GM10248 (cell line): ENCODE measurements around the gene FOXD1.

Source experiments
- CTCF ChIA-PET: fragments of 300-600 bp; sonication (Branson Sonifier 250); formaldehyde crosslinking; extraction: SDS; loops from one replicate; lab custom pipeline; 2021; ENCODE audit warnings: antibody characterized with exemption; lab: Yijun Ruan, JAX
- POLR2A ChIA-PET: fragments of 350-650 bp; sonication (Branson Sonifier 250); formaldehyde crosslinking; extraction: SDS; loops from one replicate; lab custom pipeline; 2020; ENCODE audit warnings: antibody characterized with exemption; lab: Yijun Ruan, JAX
- DNase-seq: peaks from one replicate; pipeline ENCODE4 v3.0.0; 2012; ENCODE audit errors: extremely low spot score
- TF ChIP-seq, protein P1 (sequence below): IDR thresholded peaks from 2 replicates; pipeline ENCODE4 v1.5.1; 2012; ENCODE audit warnings: mild to moderate bottlenecking, low read depth; ENCODE audit errors: extremely low read depth, missing control alignments, control extremely low read depth

Gene FOXD1

GRCh38 chr5:73419465-73420390 lies 28.8 kb downstream of the FOXD1 start:
- CTCF ChIA-PET, result interaction anchor here (0.8 to 2.5 kb wide), 3 partner anchors 11 to 35 kb away, joined by 3 to 6 read pairs (median 3); no protein-coding TSS in a partner anchor
- POLR2A ChIA-PET, result no interaction called here
- TF ChIP-seq, protein P1, sequence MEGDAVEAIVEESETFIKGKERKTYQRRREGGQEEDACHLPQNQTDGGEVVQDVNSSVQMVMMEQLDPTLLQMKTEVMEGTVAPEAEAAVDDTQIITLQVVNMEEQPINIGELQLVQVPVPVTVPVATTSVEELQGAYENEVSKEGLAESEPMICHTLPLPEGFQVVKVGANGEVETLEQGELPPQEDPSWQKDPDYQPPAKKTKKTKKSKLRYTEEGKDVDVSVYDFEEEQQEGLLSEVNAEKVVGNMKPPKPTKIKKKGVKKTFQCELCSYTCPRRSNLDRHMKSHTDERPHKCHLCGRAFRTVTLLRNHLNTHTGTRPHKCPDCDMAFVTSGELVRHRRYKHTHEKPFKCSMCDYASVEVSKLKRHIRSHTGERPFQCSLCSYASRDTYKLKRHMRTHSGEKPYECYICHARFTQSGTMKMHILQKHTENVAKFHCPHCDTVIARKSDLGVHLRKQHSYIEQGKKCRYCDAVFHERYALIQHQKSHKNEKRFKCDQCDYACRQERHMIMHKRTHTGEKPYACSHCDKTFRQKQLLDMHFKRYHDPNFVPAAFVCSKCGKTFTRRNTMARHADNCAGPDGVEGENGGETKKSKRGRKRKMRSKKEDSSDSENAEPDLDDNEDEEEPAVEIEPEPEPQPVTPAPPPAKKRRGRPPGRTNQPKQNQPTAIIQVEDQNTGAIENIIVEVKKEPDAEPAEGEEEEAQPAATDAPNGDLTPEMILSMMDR, result no peak
- DNase-seq, result no peak

DNA sequence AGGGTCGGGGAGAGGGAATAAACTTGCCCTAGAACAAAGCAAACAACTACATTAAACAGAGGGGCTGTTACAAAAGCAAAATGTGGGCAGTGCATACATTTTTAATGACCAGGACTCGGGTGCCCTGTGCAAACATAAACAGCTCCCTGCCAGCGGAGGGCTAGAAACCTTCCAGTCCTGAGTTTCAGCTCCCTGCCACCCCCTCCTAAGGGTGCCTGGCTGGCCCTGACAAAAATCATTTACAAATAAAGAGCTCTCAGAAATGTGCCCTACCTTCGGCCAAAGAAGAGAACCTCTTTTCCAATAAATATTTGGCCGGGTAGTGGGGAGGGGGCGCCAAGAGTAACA lies 29.5 kb downstream of the FOXD1 start:
- ChIA-PET CTCF (interaction anchor here (0.8 to 2.5 kb wide), 3 partner anchors 10 to 35 kb away, joined by 3 to 6 read pairs (median 3); no protein-coding TSS in a partner anchor), POLR2A (no interaction called here)
- DNase-seq, result no peak
- TF ChIP-seq, protein P1, result no peak

DNA sequence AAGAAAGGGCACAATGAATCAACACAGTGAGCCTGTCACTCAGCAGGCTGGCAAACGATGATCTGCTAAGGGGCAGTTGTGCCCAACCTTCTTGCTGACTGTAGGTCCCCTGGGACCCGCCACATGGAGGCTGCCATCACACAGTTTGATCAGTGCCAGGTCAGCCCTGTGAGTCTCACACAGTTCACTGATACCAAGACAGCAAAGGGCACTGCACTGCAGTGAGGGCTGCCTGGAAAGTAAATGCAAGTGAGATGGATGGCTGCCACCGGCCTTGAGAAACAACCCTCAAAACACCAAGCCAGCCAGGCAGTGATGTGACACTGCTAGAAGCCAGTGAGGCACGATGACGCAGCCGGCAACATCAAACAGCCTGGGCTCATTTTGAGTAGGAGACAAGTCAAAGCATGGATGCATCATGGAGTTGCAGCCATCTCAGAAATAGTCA lies 30.3 kb downstream of the FOXD1 start:
- CTCF ChIA-PET, result interaction anchor here (2.5 kb wide), 1 partner anchor 36 kb away, joined by 6 read pairs; no protein-coding TSS in a partner anchor
- TF ChIP-seq, protein P1, result no peak

DNA sequence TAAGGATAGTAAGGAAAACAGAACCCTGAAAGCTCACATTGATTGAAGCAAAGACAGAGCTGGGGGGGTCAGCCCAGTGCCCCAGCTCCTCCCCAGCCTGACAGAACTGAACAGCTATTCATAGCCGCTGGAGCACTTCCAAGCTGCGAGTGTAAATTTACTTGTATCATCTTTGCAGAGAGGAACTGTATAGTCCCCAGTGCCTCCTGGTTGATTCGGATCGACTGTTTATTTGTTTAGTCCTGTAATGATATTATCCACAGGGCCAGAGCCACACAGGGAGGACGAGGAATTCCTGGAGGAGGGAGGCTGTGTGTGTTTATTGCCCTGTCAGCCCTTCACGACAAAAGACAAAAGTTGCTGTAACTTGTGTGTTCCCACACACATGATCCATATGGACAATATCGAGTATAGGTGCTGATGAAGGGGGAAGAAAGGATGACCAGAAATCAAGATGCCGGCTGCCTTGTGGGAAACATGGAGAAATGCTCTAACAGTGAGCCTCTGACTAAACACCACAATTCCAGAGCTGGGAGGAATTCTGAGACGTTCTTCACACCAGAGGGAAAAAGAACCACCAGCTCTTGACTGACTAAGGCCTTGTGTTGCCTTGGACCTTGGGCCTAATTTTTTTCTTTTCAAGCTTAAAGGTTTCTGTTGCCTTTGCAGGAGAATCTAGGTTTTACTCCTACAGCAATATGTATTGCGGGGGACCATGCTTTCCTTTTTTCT lies 31.1 kb downstream of the FOXD1 start:
- no peak for DNase-seq
- ChIA-PET POLR2A (no interaction called here), CTCF (interaction anchor here (1.0 to 1.6 kb wide), 2 partner anchors 34 to 36 kb away, joined by 3 to 5 read pairs; no protein-coding TSS in a partner anchor)
- TF ChIP-seq, protein P1, result no peak

More for the DNA sequence above, 30.3 kb downstream of the FOXD1 start:
- DNase-seq, result no peak
- POLR2A ChIA-PET, result no interaction called here

GRCh38 chr5:73415617-73416016 lies 33.0 kb downstream of the FOXD1 start:
- no peak for DNase-seq
- TF ChIP-seq, protein P1, result no peak
- POLR2A ChIA-PET, result no interaction called here
- CTCF ChIA-PET, result interaction anchor here (1.6 kb wide), 1 partner anchor 35 kb away, joined by 5 read pairs; no protein-coding TSS in a partner anchor

GRCh38 chr5:73415171-73415570 lies 33.4 kb downstream of the FOXD1 start:
- CTCF ChIA-PET, result no interaction called here
- POLR2A ChIA-PET, result no interaction called here
- TF ChIP-seq, protein P1, result no peak
- no peak for DNase-seq
